MM.1S (cell line): ENCODE measurements around the gene TMEM31.
A peak's percentile ranks its signal among the peaks of the same experiment; 100 is the strongest.

Experiments used
- EZH2 ChIP-seq: fragments of 300-600 bp; sonication (generic); optimal IDR thresholded peaks from 2 replicates; pipeline ENCODE3; 2017; ENCODE audit warnings: low read depth, mild to moderate bottlenecking, antibody characterized with exemption, low read length, mixed read lengths
- EZH2phosphoT487 ChIP-seq: fragments of 300-600 bp; sonication (generic); IDR thresholded peaks from 2 replicates; pipeline ENCODE4 v1.6.1; 2018; ENCODE audit warnings: antibody characterized with exemption, low read length
- TF ChIP-seq, protein P1 (sequence below): fragments of 300-600 bp; sonication (generic); IDR thresholded peaks from 2 replicates; pipeline ENCODE4 v1.5.1; 2016; ENCODE audit warnings: antibody characterized with exemption, low read length, mixed read lengths

- TF ChIP-seq, protein P1, sequence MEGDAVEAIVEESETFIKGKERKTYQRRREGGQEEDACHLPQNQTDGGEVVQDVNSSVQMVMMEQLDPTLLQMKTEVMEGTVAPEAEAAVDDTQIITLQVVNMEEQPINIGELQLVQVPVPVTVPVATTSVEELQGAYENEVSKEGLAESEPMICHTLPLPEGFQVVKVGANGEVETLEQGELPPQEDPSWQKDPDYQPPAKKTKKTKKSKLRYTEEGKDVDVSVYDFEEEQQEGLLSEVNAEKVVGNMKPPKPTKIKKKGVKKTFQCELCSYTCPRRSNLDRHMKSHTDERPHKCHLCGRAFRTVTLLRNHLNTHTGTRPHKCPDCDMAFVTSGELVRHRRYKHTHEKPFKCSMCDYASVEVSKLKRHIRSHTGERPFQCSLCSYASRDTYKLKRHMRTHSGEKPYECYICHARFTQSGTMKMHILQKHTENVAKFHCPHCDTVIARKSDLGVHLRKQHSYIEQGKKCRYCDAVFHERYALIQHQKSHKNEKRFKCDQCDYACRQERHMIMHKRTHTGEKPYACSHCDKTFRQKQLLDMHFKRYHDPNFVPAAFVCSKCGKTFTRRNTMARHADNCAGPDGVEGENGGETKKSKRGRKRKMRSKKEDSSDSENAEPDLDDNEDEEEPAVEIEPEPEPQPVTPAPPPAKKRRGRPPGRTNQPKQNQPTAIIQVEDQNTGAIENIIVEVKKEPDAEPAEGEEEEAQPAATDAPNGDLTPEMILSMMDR = peak; percentile 64
- TF ChIP-seq EZH2phosphoT487 (no peak), EZH2 (no peak)
These were observed 23.0 kb upstream of the TMEM31 start for GRCh38 chrX:103687696-103688201.
